Common myeloid progenitor, CD34-positive (primary cell): ENCODE results near the gene CSK.
A peak's percentile ranks its signal among the peaks of the same experiment; 100 is the strongest.

ENCODE experiments used
- CTCF ChIA-PET: fragments of 350-600 bp; sonication (Branson Sonifier 250); formaldehyde crosslinking; loops from one replicate; lab custom pipeline; 2021; ENCODE audit warnings: antibody characterized with exemption; lab: Charles Lee
- POLR2A ChIA-PET: fragments of 350-600 bp; sonication (Branson Sonifier 250); formaldehyde crosslinking; loops from one replicate; lab custom pipeline; 2021; ENCODE audit warnings: antibody characterized with exemption; lab: Charles Lee
- DNase-seq, 3 donors: peaks; one replicate each; pipeline versions ENCODE4 v3.0.0 to v3.0.0-alpha.2; 2013
- H3K27ac ChIP-seq, 2 experiments: 1 replicate in 1 of 2; 2 replicates in 1 of 2; pipeline ENCODE4 v1.7.0; 2013; ENCODE audit warnings: inconsistent platforms in 2 of 2, low read length in 2 of 2, mild to moderate bottlenecking in 2 of 2, low read depth in 1 of 2, moderate library complexity in 1 of 2; ENCODE audit not compliant: severe bottlenecking in 2 of 2, insufficient read depth in 1 of 2, poor library complexity in 1 of 2
- H3K27me3 ChIP-seq, 5 experiments: replicated peaks in 2 of 5; 1 replicate in 3 of 5; 2 replicates in 2 of 5; pipeline versions ENCODE4 v1.6.1 to v1.7.0; 2013; ENCODE audit warnings: low read length in 4 of 5, mild to moderate bottlenecking in 2 of 5, moderate library complexity in 2 of 5, inconsistent platforms in 1 of 5; ENCODE audit not compliant: insufficient read depth in 5 of 5, control insufficient read depth in 4 of 5
- H3K36me3 ChIP-seq, 4 experiments: 1 replicate in 2 of 4; 2 replicates in 2 of 4; pipeline versions ENCODE4 v1.6.1 to v1.7.0; 2013; ENCODE audit warnings: low read length in 3 of 4, control low read depth in 1 of 4, mild to moderate bottlenecking in 1 of 4; ENCODE audit not compliant: control insufficient read depth in 4 of 4, insufficient read depth in 4 of 4
- H3K4me1 ChIP-seq, 4 experiments: 1 replicate in 3 of 4; 2 replicates in 1 of 4; pipeline versions ENCODE4 v1.6.1 to v1.7.1; 2013; ENCODE audit warnings: low read length in 3 of 4, mild to moderate bottlenecking in 3 of 4, control low read depth in 1 of 4, inconsistent platforms in 1 of 4, moderate library complexity in 1 of 4; ENCODE audit not compliant: control insufficient read depth in 4 of 4, insufficient read depth in 4 of 4; ENCODE audit errors: control extremely low read depth in 1 of 4
- H3K4me3 ChIP-seq, 7 experiments: 1 replicate in 4 of 7; 2 replicates in 3 of 7; pipeline versions ENCODE4 v1.5.1 to v1.7.0; 2013; ENCODE audit warnings: mild to moderate bottlenecking in 7 of 7, low read length in 6 of 7, moderate library complexity in 6 of 7, inconsistent platforms in 2 of 7, low read depth in 2 of 7, control low read depth in 1 of 7; ENCODE audit not compliant: insufficient read depth in 4 of 7, control insufficient read depth in 1 of 7; ENCODE audit errors: extremely low read depth in 1 of 7
- H3K9me3 ChIP-seq, 5 experiments: 1 replicate in 4 of 5; 2 replicates in 1 of 5; pipeline versions ENCODE4 v1.6.1 to v1.7.1; 2013; ENCODE audit warnings: low read length in 4 of 5, mild to moderate bottlenecking in 2 of 5, inconsistent platforms in 1 of 5, low read depth in 1 of 5, moderate library complexity in 1 of 5; ENCODE audit not compliant: control insufficient read depth in 4 of 5, insufficient read depth in 2 of 5; ENCODE audit errors: control extremely low read depth in 1 of 5
- WGBS: methylation state at CpG from one replicate; pipeline ENCODE4 v1.1.5; 2013; ENCODE audit not compliant: insufficient coverage; 5-methylcytosine and 5-hydroxymethylcytosine counted together

Gene CSK

DNA sequence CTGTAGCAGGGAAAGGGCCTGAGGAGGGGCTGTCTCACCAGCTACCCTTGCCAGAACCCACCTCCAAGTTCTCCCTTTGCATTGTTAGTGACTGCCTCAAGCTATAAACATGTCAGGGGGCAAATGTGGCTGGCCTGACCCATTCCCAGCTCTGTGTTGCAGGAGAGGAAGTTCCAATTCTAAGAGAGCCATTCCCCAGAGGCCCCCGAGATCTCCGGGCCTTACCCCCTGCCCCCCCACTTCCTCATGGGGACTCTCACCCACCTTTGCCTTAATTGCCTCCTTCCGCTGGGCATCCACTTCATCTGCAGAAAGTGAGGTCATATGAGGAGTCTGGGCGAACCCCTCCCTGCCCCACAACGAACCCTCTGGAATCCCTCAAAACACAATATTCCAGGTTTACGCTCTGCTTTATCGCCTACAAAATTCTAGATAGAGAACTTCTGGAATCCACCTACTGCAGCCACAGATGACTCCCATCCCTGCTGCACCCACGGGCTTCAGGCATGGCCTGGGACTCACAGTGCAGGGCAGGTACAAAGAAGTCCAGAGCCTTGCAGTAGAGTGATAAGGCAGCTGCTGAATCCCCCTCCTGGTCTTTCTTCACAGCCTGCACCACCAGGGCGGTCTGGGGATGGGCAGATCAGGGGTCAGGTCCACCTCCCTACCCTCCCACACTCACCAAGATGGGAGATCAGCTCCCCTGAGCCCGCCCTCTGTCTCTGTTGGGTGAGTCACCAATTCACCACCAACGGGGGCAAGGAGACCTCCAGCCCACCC is 57.1 kb downstream of the CSK start:
- no peaks in the 10 kb centered on the region for H3K9me3 ChIP-seq
- POLR2A ChIA-PET = no interaction called here
- WGBS = 89% methylated on average over 10 of the region's 11 CpGs
- no peaks in the 10 kb centered on the region for H3K27me3 ChIP-seq
- no peak for DNase-seq
- peaks cover 0 to 27% (median 19%) of the 10 kb centered on the region in 4 experiments for H3K4me1 ChIP-seq
- no peak overlapping the region for H3K4me3 ChIP-seq
- CTCF ChIA-PET = interaction anchor here (0.8 to 10.8 kb wide), 7 partner anchors 9 to 70 kb away, joined by 3 to 130 read pairs (median 4); partner anchors contain the start of gene FAM219B
- H3K36me3 ChIP-seq = peaks cover 0 to 67% (median 40%) of the 10 kb centered on the region in 4 experiments
- no peak overlapping the region for H3K27ac ChIP-seq

DNA sequence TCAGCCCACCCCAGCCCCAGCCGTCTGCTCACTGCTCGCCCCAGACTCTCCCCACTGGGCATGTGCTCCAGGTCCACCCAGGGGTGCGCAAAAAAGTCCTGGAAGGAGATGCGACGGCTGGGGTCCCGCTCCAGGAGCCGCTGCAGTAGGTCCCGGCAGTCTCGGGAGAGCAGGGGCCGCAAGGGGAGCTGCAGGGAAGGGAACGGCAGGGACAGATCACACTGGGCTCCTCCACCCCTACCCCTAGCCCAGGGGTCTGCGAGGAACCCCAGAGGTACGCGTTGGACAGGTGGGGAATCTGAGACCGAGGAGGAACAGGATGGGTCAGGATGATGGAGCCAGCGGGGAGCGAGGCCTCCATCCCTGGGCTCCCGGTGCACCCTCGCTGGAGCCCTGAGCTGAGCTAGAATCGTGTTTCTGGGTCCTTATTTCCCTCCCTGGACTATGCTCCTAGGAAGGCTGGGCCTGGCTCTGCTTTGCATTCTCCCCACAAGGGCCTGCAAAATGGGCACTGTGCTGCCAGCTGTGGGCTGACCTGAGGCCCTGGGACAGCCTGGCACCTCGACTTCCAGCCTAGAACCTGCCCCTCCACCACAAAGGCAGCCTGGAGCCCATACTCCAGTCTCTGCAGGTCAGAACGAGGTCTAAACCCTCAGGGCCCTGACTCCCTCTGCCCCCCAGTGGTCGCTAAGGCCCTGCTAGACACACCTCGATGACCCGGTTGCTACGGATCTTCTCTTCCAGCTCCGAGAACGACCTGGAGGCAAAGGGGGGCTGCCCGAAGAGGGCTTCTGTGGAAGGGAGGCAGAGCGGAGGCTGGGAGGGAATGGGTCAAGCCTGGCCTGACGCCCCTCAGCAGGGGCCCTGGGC is 57.9 kb downstream of the CSK start:
- no peaks in the 10 kb centered on the region for H3K27me3 ChIP-seq
- DNase-seq = no peak
- 95% methylated on average over 23 of the region's 31 CpGs for WGBS
- no peak overlapping the region for H3K4me3 ChIP-seq
- POLR2A ChIA-PET = interaction anchor here (0.6 kb wide), 1 partner anchor 19 kb away, joined by 3 read pairs; no protein-coding TSS in a partner anchor
- no peaks in the 10 kb centered on the region for H3K9me3 ChIP-seq
- peaks cover 0 to 74% (median 43%) of the 10 kb centered on the region in 4 experiments for H3K36me3 ChIP-seq
- no peak overlapping the region for H3K27ac ChIP-seq
- H3K4me1 ChIP-seq = peaks cover 0 to 32% (median 26%) of the 10 kb centered on the region in 4 experiments
- CTCF ChIA-PET = interaction anchor here (1.4 to 10.8 kb wide), 5 partner anchors 14 to 71 kb away, joined by 3 to 130 read pairs (median 17); partner anchors contain the start of genes CPLX3 and FAM219B

- 81% methylated on average over 9 of the region's 9 CpGs for WGBS
- Histone ChIP-seq H3K9me3 (no peaks in the 10 kb centered on the region), H3K36me3 (peaks cover 0 to 75% (median 40%) of the 10 kb centered on the region in 4 experiments), H3K4me3 (peak overlapping the region in 1 of 7 experiments; percentile 95), H3K4me1 (peaks cover 0 to 46% (median 40%) of the 10 kb centered on the region in 4 experiments), H3K27me3 (no peaks in the 10 kb centered on the region), H3K27ac (no peak overlapping the region)
- POLR2A ChIA-PET = no interaction called here
- CTCF ChIA-PET = interaction anchor here (0.7 to 10.8 kb wide), 9 partner anchors 8 to 72 kb away, joined by 3 to 130 read pairs (median 5); partner anchors contain the start of genes CPLX3 and FAM219B
- DNase-seq = no peak
Observed at GRCh38 chr15:74840851-74841775, 59.2 kb downstream of the CSK start.

DNA sequence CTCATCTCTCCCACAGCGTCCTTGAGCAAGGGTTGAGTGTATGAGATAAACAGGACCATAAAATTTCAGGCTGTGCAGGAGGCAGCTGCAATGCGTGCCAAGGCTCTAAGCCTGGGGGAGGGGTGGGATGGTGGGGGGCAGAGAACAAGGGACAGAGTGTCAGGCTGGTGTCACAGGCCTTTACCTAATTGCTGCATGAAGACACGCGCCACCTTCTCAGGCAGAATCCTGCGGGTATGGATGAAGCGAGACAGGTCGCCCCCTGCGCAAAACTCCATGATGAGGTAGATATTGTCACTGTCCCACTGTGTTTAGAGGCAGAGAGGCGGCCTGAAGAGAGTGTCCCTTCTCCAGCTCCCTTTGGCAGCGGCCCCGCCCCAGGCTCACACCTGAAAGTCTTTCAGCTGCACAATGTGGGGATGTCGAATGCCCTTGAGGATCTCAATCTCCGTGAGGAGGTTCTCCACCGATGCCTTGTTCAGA is 60.1 kb downstream of the CSK start:
- POLR2A ChIA-PET = interaction anchor here (1.8 to 3.5 kb wide), 2 partner anchors 29 to 64 kb away, joined by 8 to 24 read pairs; partner anchors contain the start of gene FAM219B
- WGBS = 95% methylated on average over 12 of the region's 14 CpGs
- peak overlapping the region; percentile 25 to 79 for H3K27ac ChIP-seq

GRCh38 chr15:74842581-74843444 is 60.9 kb downstream of the CSK start, which contains the start of gene ULK3:
Gene ULK3 (minus strand): TSS chr15:74843156. CDS start chr15:74843105, 51 bp downstream.
- WGBS = under 1% methylated on average over 63 of the region's 84 CpGs
- DNase-seq = peak; percentile 93 to 97 (median 96)
- ChIA-PET CTCF (interaction anchor here (0.7 to 10.8 kb wide), 15 partner anchors 9 to 92 kb away, joined by 3 to 130 read pairs (median 5); partner anchors contain the start of genes CPLX3 and FAM219B), POLR2A (interaction anchor here (1.0 to 3.5 kb wide), 3 partner anchors 25 to 63 kb away, joined by 3 to 24 read pairs (median 8); partner anchors contain the start of gene FAM219B)
- Histone ChIP-seq H3K27ac (peak within 1 kb of the TSS; percentile 46 to 80), H3K4me3 (peak within 1 kb of the TSS; percentile 76 to 95 (median 81)), H3K27me3 (no peaks in the 10 kb centered on the region), H3K4me1 (peaks cover 0 to 47% (median 40%) of the 10 kb centered on the region in 4 experiments), H3K36me3 (peaks cover 0 to 69% (median 39%) of the 10 kb centered on the region in 4 experiments), H3K9me3 (no peaks in the 10 kb centered on the region)

More for the DNA sequence above, 60.1 kb downstream of the CSK start:
- no peak for DNase-seq
- H3K36me3 ChIP-seq = peaks cover 0 to 70% (median 36%) of the 10 kb centered on the region in 4 experiments
- H3K9me3 ChIP-seq = no peaks in the 10 kb centered on the region
- H3K4me1 ChIP-seq = peaks cover 0 to 47% (median 40%) of the 10 kb centered on the region in 4 experiments
- CTCF ChIA-PET = interaction anchor here (0.8 to 10.8 kb wide), 13 partner anchors 9 to 93 kb away, joined by 3 to 130 read pairs (median 5); partner anchors contain the start of genes CPLX3 and FAM219B
- peak overlapping the region in 5 of 7 experiments; percentile 81 to 95 (median 86) for H3K4me3 ChIP-seq
- H3K27me3 ChIP-seq = no peaks in the 10 kb centered on the region
